SU-DHL-6 (cell line): ENCODE data around the gene CRCP.

Experiments
- CTCF ChIP-seq: fragments of 200-600 bp; sonication (generic); IDR thresholded peaks from one replicate; pipeline ENCODE4 v1.5.1; 2017; ENCODE audit warnings: antibody characterized with exemption, mild to moderate bottlenecking, low read length, moderate library complexity; ENCODE audit not compliant: insufficient read depth, poor library complexity, severe bottlenecking
- EZH2phosphoT487 ChIP-seq: fragments of 200-600 bp; sonication (generic), shearing (Covaris generic); conservative IDR thresholded peaks from 2 replicates; pipeline ENCODE4 v1.6.1; 2018; ENCODE audit warnings: mild to moderate bottlenecking, antibody characterized with exemption, low read length, moderate library complexity, mixed read lengths

GRCh38 chr7:66152371-66153191, 37.9 kb downstream of the CRCP start:
- TF ChIP-seq CTCF (no peak), EZH2phosphoT487 (no peak)
